Heart right ventricle (tissue), 16 donors: ENCODE results near the gene HS3ST4. TPM values are rescaled to one million over a fixed set of nuclear protein-coding genes. Genes with fewer than 3 reads are reported as not detected.

Experiments
- ATAC-seq, 8 donors: fragments of 200-7000 bp; cut with Tn5 transposase; one replicate each; pipeline ENCODE4 v1.9.1; 2020; ENCODE audit warnings: mild to moderate bottlenecking in 8 of 8, moderate library complexity in 8 of 8, moderate number of reproducible peaks in 1 of 8
- DNase-seq, 2 donors: peaks; one replicate each; pipeline ENCODE4 v3.0.0-alpha.2; 2020
- H3K27ac ChIP-seq, 10 donors: fragments of 200-600 bp; sonication (generic) in 2 of 10; one replicate each; pipeline versions ENCODE4 v1.5.0 to v1.8.0; 2020 to 2022; ENCODE audit warnings: mild to moderate bottlenecking in 3 of 10
- H3K27me3 ChIP-seq, 7 donors: fragments of 200-600 bp; one replicate each; pipeline ENCODE4 v1.8.0; 2021 to 2022; ENCODE audit warnings: mild to moderate bottlenecking in 2 of 7
- H3K36me3 ChIP-seq, 9 donors: fragments of 200-600 bp; sonication (generic) in 1 of 9; one replicate each; pipeline versions ENCODE4 v1.5.0 to v1.8.0; 2020 to 2022; ENCODE audit warnings: mild to moderate bottlenecking in 2 of 9
- H3K4me1 ChIP-seq, 9 donors: fragments of 200-600 bp; sonication (generic) in 1 of 9; one replicate each; pipeline versions ENCODE4 v1.5.0 to v1.8.0; 2020 to 2022; ENCODE audit warnings: mild to moderate bottlenecking in 4 of 9
- H3K4me3 ChIP-seq, 10 donors: fragments of 200-600 bp; sonication (generic) in 2 of 10; one replicate each; pipeline versions ENCODE4 v1.5.0 to v1.8.0; 2020 to 2022; ENCODE audit warnings: mild to moderate bottlenecking in 7 of 10, moderate library complexity in 2 of 10
- H3K9me3 ChIP-seq, 11 donors: fragments of 200-600 bp in 10 of 11; sonication (generic) in 2 of 11; one replicate each; pipeline versions ENCODE4 v1.5.0 to v1.8.0; 2013 to 2022; ENCODE audit warnings: mild to moderate bottlenecking in 2 of 11, control low read depth in 1 of 11, moderate library complexity in 1 of 11
- CTCF ChIP-seq, 9 donors: fragments of 200-600 bp; sonication (generic) in 2 of 9; IDR thresholded peaks; one replicate each; pipeline versions ENCODE4 v1.5.0 to v1.8.0; 2021 to 2022; ENCODE audit warnings: antibody characterized with exemption in 9 of 9, mild to moderate bottlenecking in 5 of 9, moderate library complexity in 1 of 9
- WGBS, 2 donors: extraction: QIAGEN DNeasy Blood & Tissue Kit; methylation state at CpG; one replicate each; pipeline ENCODE4 v1.1.7; 2013; ENCODE audit warnings: inconsistent platforms in 1 of 2; 5-methylcytosine and 5-hydroxymethylcytosine counted together
- intact Hi-C, 10 donors: fragments of 100-400 bp; cut with DNase I; formaldehyde crosslinking; loops; one replicate each; pipeline versions ENCODE4 v1.11.1 to v1.14.2; 2022
- polyA plus RNA-seq, 2 donors: library from polyadenylated mRNA; stranded (reverse); fragments of 200-250 nt; gene quantifications; one replicate each; pipeline ENCODE4 v1.2.3, GENCODE V29; 2013
- total RNA-seq, 10 donors: library from RNA; stranded (reverse); fragmentation: NEBNext Ultra II Directional in 3 of 10; extraction: Animal tissue kit (Norgen Biotek cat#: 25700) in 3 of 10; gene quantifications; one replicate each; pipeline versions ENCODE4 v1.2.1 to v1.2.4, GENCODE V29; 2021 to 2023
- donor health status: Arrhythmogenic right ventricular cardiomyopathy.
- donor health status: ischemic (EF 13 %, LVEDD 7.1; RV severe dilation, severe dysfunction).
- donor health status: healthy with polysubstance abuse.
- donor health status: DM: no; HTN: yes; CAD: no.
- donor health status: DM: no; HTN: no; CAD: no.
- donor health status: ischemic (EF 25% LVEDD 6.9; RV normal size, moderate dysfunction).
- donor health status: ischemic (EF 25% LVEDD 5.7; RV mildly dilated, moderate dysfunction).
- donor health status: healthy.
- donor health status: DM: yes; HTN: yes; CAD: no.
- donor health status: Ischemic cardiomyopathy.
- donor health status: ischemic (EF 35%, LVEDD 5.7; RV mildly dilated, moderate dysfunction).
- donor health status: nonischemic (EF 11% LVEDD 7.7; RV severe dilation, severe dysfunction).
- donor health status: DM: yes; HTN: yes; CAD: no.
- donor health status: PGD.
- donor health status: ischemic (EF 29% LVEDD 5.4; RV normal size, mild dysfunction).
- donor health status: nonischemic (EF 23%, LVEDD 6.1; RV moderate dilation, normal function).

The HS3ST4 gene
- total and polyA plus RNA-seq, 12 donors = 0.01 TPM; not detected in 11

- 71 to 73% methylated on average over 4 of the region's 4 CpGs for WGBS, 2 donors
- intact Hi-C loops = no loop called here
Measured at GRCh38 chr16:25786748-25787147, 95.0 kb downstream of the HS3ST4 start.

GRCh38 chr16:25788637-25789036 is 96.9 kb downstream of the HS3ST4 start:
- no peaks in the 10 kb centered on the region for H3K9me3 ChIP-seq
- no peak for TF ChIP-seq CTCF (IDR thresholded peaks at IDR 0.05)
- no peaks in the 10 kb centered on the region for H3K36me3 ChIP-seq
- no peaks in the 10 kb centered on the region for H3K27me3 ChIP-seq
- H3K27ac ChIP-seq = no peak overlapping the region
- H3K4me3 ChIP-seq = no peak overlapping the region
- intact Hi-C loops = no loop called here
- no peak for ATAC-seq
- no peak for DNase-seq
- WGBS, 2 donors = 91 to 92% methylated on average over 1 of the region's 1 CpG
- no peaks in the 10 kb centered on the region for H3K4me1 ChIP-seq

More at GRCh38 chr16:25786748-25787147, 95.0 kb downstream of the HS3ST4 start:
- Histone ChIP-seq H3K4me1 (no peaks in the 10 kb centered on the region), H3K36me3 (no peaks in the 10 kb centered on the region), H3K27me3 (no peaks in the 10 kb centered on the region), H3K27ac (no peak overlapping the region), H3K9me3 (no peaks in the 10 kb centered on the region), H3K4me3 (no peak overlapping the region)
- ATAC-seq = no peak
- DNase-seq = no peak
- no peak for TF ChIP-seq CTCF (IDR thresholded peaks at IDR 0.05)

- peaks cover 0 to 11% (median 0%) of the 10 kb centered on the region in 11 donors for H3K9me3 ChIP-seq
- 71 to 76% methylated on average over 4 of the region's 4 CpGs for WGBS, 2 donors
- ATAC-seq = no peak
- H3K27ac ChIP-seq = no peak overlapping the region
- no peaks in the 10 kb centered on the region for H3K36me3 ChIP-seq
- intact Hi-C loops = loop anchor here in 1 of 10 donors (10.0 kb wide), 1 partner anchor 61 kb away; no protein-coding TSS in a partner anchor
- TF ChIP-seq CTCF (IDR thresholded peaks at IDR 0.05) = no peak
- no peaks in the 10 kb centered on the region for H3K4me1 ChIP-seq
- H3K4me3 ChIP-seq = no peak overlapping the region
- DNase-seq = no peak
- H3K27me3 ChIP-seq = peaks cover 0 to 9% (median 0%) of the 10 kb centered on the region in 7 donors
Measured at GRCh38 chr16:25796239-25796638, 104.5 kb downstream of the HS3ST4 start.

- Histone ChIP-seq H3K4me1 (no peaks in the 10 kb centered on the region), H3K9me3 (peaks cover 0 to 11% (median 0%) of the 10 kb centered on the region in 11 donors), H3K27me3 (peaks cover 0 to 9% (median 0%) of the 10 kb centered on the region in 7 donors), H3K36me3 (no peaks in the 10 kb centered on the region), H3K4me3 (no peak overlapping the region), H3K27ac (no peak overlapping the region)
- 72 to 96% methylated on average over 1 of the region's 1 CpG for WGBS, 2 donors
- intact Hi-C loops = loop anchor here in 1 of 10 donors (10.0 kb wide), 1 partner anchor 63 kb away; no protein-coding TSS in a partner anchor
- TF ChIP-seq CTCF (IDR thresholded peaks at IDR 0.05) = no peak
- ATAC-seq (no peak), DNase-seq (no peak)
Measured at GRCh38 chr16:25798065-25798464, 106.3 kb downstream of the HS3ST4 start.
